ENCODE results near the gene PTPRS. TPM values are rescaled to one million over a fixed set of nuclear protein-coding genes. Genes with fewer than 3 reads are reported as not detected.

Gene PTPRS
- total and polyA plus RNA-seq, 9 of the 15 experiments (the other 6 are each of a cell fraction or from before 2014, with no cell fraction given): 1.1 to 49.4 (median 14.1) TPM

GRCh38 chr19:5337708-5338655, 2.6 kb downstream of the PTPRS start:
- Histone ChIP-seq H3K4me1 (replicated peaks in 1 of 2; ENCODE audit: control insufficient read depth in 2 of 2, insufficient read depth in 2 of 2, low read length in 2 of 2) (peaks cover 10 to 52% of the 10 kb centered on the region in 2 experiments), H3K4me3 (no peak overlapping the region), H3K27me3 (ENCODE audit: control insufficient read depth in 2 of 2, insufficient read depth in 2 of 2, low read length in 2 of 2) (peaks cover 18 to 43% of the 10 kb centered on the region in 2 experiments), H3K4me2 (ENCODE audit: insufficient read depth, low read length) (no peak overlapping the region), H3K36me3 (ENCODE audit: control insufficient read depth, insufficient read depth, low read length) (no peaks in the 10 kb centered on the region), H3K9ac (ENCODE audit: insufficient read depth in 1 of 2, low read depth in 2 of 2, low read length in 2 of 2) (no peak overlapping the region), H3K9me3 (replicated peaks; ENCODE audit: control insufficient read depth, insufficient read depth, low read depth, low read length) (no peaks in the 10 kb centered on the region), H3K27ac (ENCODE audit: extremely low read depth, low read depth, low read length) (no peak overlapping the region), H3K79me2 (ENCODE audit: control insufficient read depth, insufficient read depth, low read length) (no peaks in the 10 kb centered on the region), H2AFZ (ENCODE audit: low read depth, low read length) (no peak overlapping the region), H4K20me1 (replicated peaks; ENCODE audit: control insufficient read depth, insufficient read depth, low read length) (peaks cover 6% of the 10 kb centered on the region; the same call in 1 of the 2 replicates), H3K9me1 (ENCODE audit: control insufficient read depth, insufficient read depth, low read length) (no peaks in the 10 kb centered on the region)
- DNase-seq (ENCODE audit: extremely low read depth in 1 of 4, low spot score in 3 of 4): no peak
- ATAC-seq: no peak
- ChIA-PET CTCF (ENCODE audit: low intra/inter-chr PET ratio) (interaction anchor here (0.5 kb wide), 1 partner anchor 45 kb away, joined by 4 read pairs; no protein-coding TSS in a partner anchor), POLR2A (interaction anchor here (0.6 to 0.9 kb wide), 2 partner anchors 283 to 750 kb away, joined by 3 read pairs; no protein-coding TSS in a partner anchor)
- TF ChIP-seq FOXK1 (CRISPR knock-in tag; IDR thresholded peaks at IDR 0.05; ENCODE audit: borderline replicate concordance) (no peak), ILF3 (IDR thresholded peaks at IDR 0.05; ENCODE audit: borderline replicate concordance) (no peak), TFAP4 (CRISPR knock-in tag; IDR thresholded peaks at IDR 0.05; ENCODE audit: borderline replicate concordance) (no peak), KHSRP (IDR thresholded peaks at IDR 0.05) (no peak), ZNF41 (CRISPR knock-in tag; conservative IDR thresholded peaks at IDR 0.05) (no peak), PRDM10 (IDR thresholded peaks at IDR 0.05; ENCODE audit: partially characterized antibody) (peak; percentile 33)
- in situ Hi-C loops (cut with MboI) (no loop called here), intact Hi-C loops (cut with micrococcal nuclease) (no loop called here)
- BruUV-seq (replicated peaks): no TSS peak
- WGBS (ENCODE audit: insufficient coverage, low coverage, missing lambda C conversion rate): 41% methylated on average over 23 of the region's 34 CpGs
- no peak for FAIRE-seq

Data from K562 (cell line).